ENCODE data around the gene ZNF462. TPM values are rescaled to one million over a fixed set of nuclear protein-coding genes. Genes with fewer than 3 reads are reported as not detected.
"Not testable (repeated sequence)": the region's sequence is repeated elsewhere in the genome, so short reads cannot be mapped to it uniquely, and the experiment has no call there.

The ZNF462 gene
- total RNA-seq, 4 donors from 2014 or later = 9.3 to 13.3 (median 11.4) TPM

- TF ChIP-seq CTCF (IDR thresholded peaks at IDR 0.05 in 4 of 5, conservative IDR thresholded peaks at IDR 0.05 in 1 of 5) (no peak), POLR2A (IDR thresholded peaks at IDR 0.05) (no peak)
- DNase-seq (no peak), ATAC-seq (no peak)
- intact Hi-C loops (cut with DNase I; ENCODE audit: low total_unique reads) = no loop called here
- H3K27ac ChIP-seq = peak overlapping the region in 3 of 4 donors; percentile 2 to 9 (median 9)
- H3K4me1 ChIP-seq = peaks cover 50 to 55% of the 10 kb centered on the region in 2 donors
- in situ Hi-C loops (cut with MboI; ENCODE audit: low sequenced_read_pairs in 4 of 4) = no loop called here
- no peak overlapping the region for H3K4me3 ChIP-seq
- no peaks in the 10 kb centered on the region for H3K9me3 ChIP-seq
- H3K27me3 ChIP-seq = no peaks in the 10 kb centered on the region
- H3K36me3 ChIP-seq = no peaks in the 10 kb centered on the region
These were observed 33.7 kb downstream of the ZNF462 start for GRCh38 chr9:106896695-106897094.

GRCh38 chr9:106897236-106897635 is 34.3 kb downstream of the ZNF462 start:
- intact Hi-C loops (cut with DNase I; ENCODE audit: low total_unique reads) (no loop called here), in situ Hi-C loops (cut with MboI; ENCODE audit: low sequenced_read_pairs in 4 of 4) (no loop called here)
- no peak for TF ChIP-seq CTCF (IDR thresholded peaks at IDR 0.05 in 4 of 5, conservative IDR thresholded peaks at IDR 0.05 in 1 of 5)
- no peak for TF ChIP-seq POLR2A (IDR thresholded peaks at IDR 0.05)
- H3K9me3 ChIP-seq = no peaks in the 10 kb centered on the region
- H3K36me3 ChIP-seq = no peaks in the 10 kb centered on the region
- ATAC-seq (no peak), DNase-seq (no peak)
- peak overlapping the region in 2 of 4 donors; percentile 9 to 10 for H3K27ac ChIP-seq
- no peaks in the 10 kb centered on the region for H3K27me3 ChIP-seq
- H3K4me1 ChIP-seq = peaks cover 45 to 50% of the 10 kb centered on the region in 2 donors
- H3K4me3 ChIP-seq = no peak overlapping the region

GRCh38 chr9:106897751-106898150 is 34.8 kb downstream of the ZNF462 start:
- intact Hi-C loops (cut with DNase I; ENCODE audit: low total_unique reads) (no loop called here), in situ Hi-C loops (cut with MboI; ENCODE audit: low sequenced_read_pairs in 4 of 4) (no loop called here)
- Histone ChIP-seq H3K36me3 (no peaks in the 10 kb centered on the region), H3K4me3 (no peak overlapping the region), H3K27me3 (no peaks in the 10 kb centered on the region), H3K9me3 (no peaks in the 10 kb centered on the region), H3K4me1 (peaks cover 41 to 45% of the 10 kb centered on the region in 2 donors), H3K27ac (peak overlapping the region in 2 of 4 donors; percentile 9 to 10)
- TF ChIP-seq POLR2A (IDR thresholded peaks at IDR 0.05) = no peak
- no peak for TF ChIP-seq CTCF (IDR thresholded peaks at IDR 0.05 in 4 of 5, conservative IDR thresholded peaks at IDR 0.05 in 1 of 5)
- DNase-seq (no peak), ATAC-seq (no peak)

GRCh38 chr9:106900523-106900922 is 37.6 kb downstream of the ZNF462 start:
- H3K27ac ChIP-seq; in situ Hi-C loops (cut with MboI; ENCODE audit: low sequenced_read_pairs in 4 of 4); intact Hi-C loops (cut with DNase I; ENCODE audit: low total_unique reads); ATAC-seq; DNase-seq; H3K4me3 ChIP-seq; H3K27me3 ChIP-seq; H3K9me3 ChIP-seq; H3K36me3 ChIP-seq: not testable (repeated sequence)
- H3K4me1 ChIP-seq = peaks cover 22 to 23% of the 10 kb centered on the region in 2 donors

GRCh38 chr9:106906129-106906528 is 43.2 kb downstream of the ZNF462 start:
- no peaks in the 10 kb centered on the region for H3K4me1 ChIP-seq
- DNase-seq (no peak), ATAC-seq (no peak)
- H3K9me3 ChIP-seq = no peaks in the 10 kb centered on the region
- no peak overlapping the region for H3K4me3 ChIP-seq
- intact Hi-C loops (cut with DNase I; ENCODE audit: low total_unique reads) (no loop called here), in situ Hi-C loops (cut with MboI; ENCODE audit: low sequenced_read_pairs in 4 of 4) (no loop called here)
- H3K36me3 ChIP-seq = no peaks in the 10 kb centered on the region
- H3K27ac ChIP-seq = no peak overlapping the region
- no peaks in the 10 kb centered on the region for H3K27me3 ChIP-seq
- TF ChIP-seq CTCF (IDR thresholded peaks at IDR 0.05 in 4 of 5, conservative IDR thresholded peaks at IDR 0.05 in 1 of 5) = no peak
- no peak for TF ChIP-seq POLR2A (IDR thresholded peaks at IDR 0.05)

All from gastrocnemius medialis (tissue), 4 donors.